Progenitor cell of endocrine pancreas (in vitro differentiated cells): ENCODE measurements around the gene LPAR1. TPM values are rescaled to one million over a fixed set of nuclear protein-coding genes. Genes with fewer than 3 reads are reported as not detected.

Experiments
- DNase-seq: peaks from one replicate; pipeline ENCODE4 v3.0.0; 2021; ENCODE audit warnings: low spot score; ENCODE audit not compliant: unreplicated experiment
- H3K27ac Mint-ChIP-seq: 2 replicates; pipeline ENCODE4 v1.8.0; 2021; ENCODE audit warnings: mild to moderate bottlenecking, moderate library complexity, mixed read lengths
- H3K27me3 Mint-ChIP-seq: 2 replicates; pipeline ENCODE4 v1.8.0; 2021; ENCODE audit warnings: mixed read lengths
- H3K36me3 Mint-ChIP-seq: 2 replicates; pipeline ENCODE4 v1.8.0; 2022; ENCODE audit warnings: mixed read lengths; ENCODE audit not compliant: insufficient read depth
- H3K4me1 Mint-ChIP-seq: 2 replicates; pipeline ENCODE4 v1.8.0; 2021; ENCODE audit warnings: low read depth, mixed read lengths
- H3K4me3 Mint-ChIP-seq: 2 replicates; pipeline ENCODE4 v1.8.0; 2021; ENCODE audit warnings: low read depth, mild to moderate bottlenecking, moderate library complexity, mixed read lengths
- H3K9me3 Mint-ChIP-seq: 2 replicates; pipeline ENCODE4 v1.8.0; 2021; ENCODE audit warnings: low read depth, mixed read lengths
- CTCF ChIP-seq: fragments of 200-600 bp; sonication (generic); IDR thresholded peaks from one replicate; pipeline ENCODE4 v1.5.0; 2021; ENCODE audit warnings: antibody characterized with exemption, mild to moderate bottlenecking; ENCODE audit not compliant: unreplicated experiment
- total RNA-seq: library from RNA; stranded (reverse); gene quantifications from 2 replicates; pipeline ENCODE4 v1.2.1, GENCODE V29; 2021

Gene LPAR1
- total RNA-seq, 1 donor from 2014 or later, result 17.4 TPM

- Mint-ChIP-seq H3K27me3 (no peaks in the 10 kb centered on the region), H3K36me3 (peaks cover 8% of the 10 kb centered on the region), H3K4me1 (peaks cover 7% of the 10 kb centered on the region), H3K4me3 (no peak overlapping the region), H3K27ac (no peak overlapping the region), H3K9me3 (no peaks in the 10 kb centered on the region)
- no peak for TF ChIP-seq CTCF
- DNase-seq, result no peak
Measured at GRCh38 chr9:110936237-110936636, 102.0 kb downstream of the LPAR1 start.

DNA sequence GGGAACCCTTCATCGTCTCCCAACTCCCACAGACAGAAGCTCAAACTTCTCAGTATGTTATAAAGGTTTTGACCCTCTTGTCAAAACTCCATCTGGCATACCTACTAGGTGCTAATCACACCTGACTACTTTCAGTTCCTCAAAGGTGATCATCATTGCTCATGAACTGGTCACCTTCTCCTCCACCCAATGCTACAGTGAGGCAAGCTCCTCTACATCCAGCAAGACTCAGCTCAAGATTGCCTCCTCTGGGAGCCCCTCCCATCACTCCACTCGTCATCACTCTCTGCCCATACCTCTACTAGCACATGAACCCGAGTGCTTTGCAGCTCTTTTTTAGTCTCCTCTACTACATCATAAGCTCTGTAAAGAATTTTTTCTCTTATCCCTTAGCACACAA lies 102.4 kb downstream of the LPAR1 start:
- no peak for TF ChIP-seq CTCF
- Mint-ChIP-seq H3K4me3 (no peak overlapping the region), H3K4me1 (peaks cover 7% of the 10 kb centered on the region), H3K27me3 (no peaks in the 10 kb centered on the region), H3K9me3 (no peaks in the 10 kb centered on the region), H3K27ac (no peak overlapping the region), H3K36me3 (peaks cover 4% of the 10 kb centered on the region)
- DNase-seq, result no peak

GRCh38 chr9:110933350-110934001 lies 104.8 kb downstream of the LPAR1 start:
- no peak for DNase-seq
- Mint-ChIP-seq H3K4me3 (no peak overlapping the region), H3K27me3 (no peaks in the 10 kb centered on the region), H3K4me1 (peaks cover 7% of the 10 kb centered on the region), H3K9me3 (no peaks in the 10 kb centered on the region), H3K36me3 (peaks cover 1% of the 10 kb centered on the region), H3K27ac (no peak overlapping the region)
- TF ChIP-seq CTCF, result no peak

DNA sequence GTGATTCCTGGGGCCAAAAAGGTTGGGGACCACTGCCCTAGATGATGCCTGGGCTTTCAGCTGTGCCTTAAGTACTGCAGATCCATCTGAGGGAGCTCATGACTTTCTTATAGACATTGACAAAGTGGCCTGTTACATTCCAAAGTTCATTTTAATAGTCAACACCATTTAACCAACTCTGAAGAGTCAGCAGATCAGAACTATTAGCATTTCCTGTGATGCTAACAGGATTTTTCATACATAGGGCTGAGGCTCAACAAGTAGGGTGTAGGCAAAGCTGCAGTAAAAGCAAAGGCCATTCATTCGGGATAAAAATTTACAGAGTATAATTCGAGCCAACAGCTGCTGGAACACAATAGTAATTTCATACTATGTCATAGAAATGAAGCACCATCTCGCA lies 105.4 kb downstream of the LPAR1 start:
- Mint-ChIP-seq H3K36me3 (peaks cover 1% of the 10 kb centered on the region), H3K27ac (no peak overlapping the region), H3K4me3 (no peak overlapping the region), H3K9me3 (no peaks in the 10 kb centered on the region), H3K27me3 (no peaks in the 10 kb centered on the region), H3K4me1 (peaks cover 3% of the 10 kb centered on the region)
- DNase-seq, result no peak
- TF ChIP-seq CTCF, result no peak

- Mint-ChIP-seq H3K27me3 (no peaks in the 10 kb centered on the region), H3K4me1 (no peaks in the 10 kb centered on the region), H3K36me3 (peaks cover 1% of the 10 kb centered on the region), H3K9me3 (no peaks in the 10 kb centered on the region), H3K27ac (no peak overlapping the region), H3K4me3 (no peak overlapping the region)
- no peak for DNase-seq
- no peak for TF ChIP-seq CTCF
Measured at GRCh38 chr9:110928599-110928998, 109.7 kb downstream of the LPAR1 start.
